ENCODE data around the gene CATSPERD. TPM values are rescaled to one million over a fixed set of nuclear protein-coding genes. Genes with fewer than 3 reads are reported as not detected.
"Not testable (repeated sequence)": the region's sequence is repeated elsewhere in the genome, so short reads cannot be mapped to it uniquely, and the experiment has no call there.

CATSPERD gene
- total RNA-seq, 4 donors from 2014 or later, result not detected

GRCh38 chr19:5742051-5742450 is 21.6 kb downstream of the CATSPERD start:
- intact Hi-C loops (cut with DNase I; ENCODE audit: low total_unique reads), result no loop called here
- WGBS, 2 donors, result 86 to 88% methylated on average over 19 of the region's 19 CpGs
- H3K4me3 ChIP-seq (ENCODE audit: low read depth, poor library complexity, severe bottlenecking), result no peak overlapping the region
- TF ChIP-seq CTCF (IDR thresholded peaks at IDR 0.05) (no peak), POLR2A (IDR thresholded peaks at IDR 0.05) (no peak)
- DNase-seq (ENCODE audit: low spot score in 2 of 2), result no peak

- intact Hi-C loops (cut with DNase I; ENCODE audit: low total_unique reads), result no loop called here
- no peak for DNase-seq (ENCODE audit: low spot score in 2 of 2)
- no peak overlapping the region for H3K4me3 ChIP-seq (ENCODE audit: low read depth, poor library complexity, severe bottlenecking)
- TF ChIP-seq CTCF (IDR thresholded peaks at IDR 0.05) (no peak), POLR2A (IDR thresholded peaks at IDR 0.05) (no peak)
These were observed 23.2 kb downstream of the CATSPERD start for GRCh38 chr19:5743630-5744029.

GRCh38 chr19:5744999-5745398 is 24.6 kb downstream of the CATSPERD start:
- intact Hi-C loops (cut with DNase I; ENCODE audit: low total_unique reads); DNase-seq (ENCODE audit: low spot score in 2 of 2); H3K4me3 ChIP-seq (ENCODE audit: low read depth, poor library complexity, severe bottlenecking): not testable (repeated sequence)
- 87 to 89% methylated on average over 9 to 10 of the region's 10 CpGs for WGBS, 2 donors

- intact Hi-C loops (cut with DNase I; ENCODE audit: low total_unique reads); DNase-seq (ENCODE audit: low spot score in 2 of 2); H3K4me3 ChIP-seq (ENCODE audit: low read depth, poor library complexity, severe bottlenecking): not testable (repeated sequence)
- WGBS, 2 donors, result 35 to 42% methylated on average over 6 of the region's 6 CpGs
These were observed 28.5 kb downstream of the CATSPERD start for GRCh38 chr19:5748920-5749319.

- 84 to 95% methylated on average over 5 of the region's 5 CpGs for WGBS, 2 donors
- TF ChIP-seq POLR2A (IDR thresholded peaks at IDR 0.05) (no peak), CTCF (IDR thresholded peaks at IDR 0.05) (no peak)
These were observed 29.1 kb downstream of the CATSPERD start for GRCh38 chr19:5749505-5749904.

GRCh38 chr19:5751709-5752108 is 31.3 kb downstream of the CATSPERD start:
- WGBS, 2 donors, result 81 to 82% methylated on average over 7 of the region's 7 CpGs

More at GRCh38 chr19:5749505-5749904, 29.1 kb downstream of the CATSPERD start:
- H3K4me3 ChIP-seq (ENCODE audit: low read depth, poor library complexity, severe bottlenecking), result no peak overlapping the region
- no peak for DNase-seq (ENCODE audit: low spot score in 2 of 2)
- intact Hi-C loops (cut with DNase I; ENCODE audit: low total_unique reads), result no loop called here

More at GRCh38 chr19:5751709-5752108, 31.3 kb downstream of the CATSPERD start:
- TF ChIP-seq POLR2A (IDR thresholded peaks at IDR 0.05), result no peak
- TF ChIP-seq CTCF (IDR thresholded peaks at IDR 0.05), result no peak
- intact Hi-C loops (cut with DNase I; ENCODE audit: low total_unique reads), result no loop called here
- no peak for DNase-seq (ENCODE audit: low spot score in 2 of 2)
- no peak overlapping the region for H3K4me3 ChIP-seq (ENCODE audit: low read depth, poor library complexity, severe bottlenecking)
